Skeletal muscle cell (primary cell): Measurements from ENCODE around the gene LINC00305.

Source experiments
- DNase-seq: peaks from one replicate; pipeline ENCODE4 v3.0.0-alpha.2; 2010; ENCODE audit warnings: low read depth
- H3K4me3 ChIP-seq: 2 replicates; pipeline ENCODE4 v1.5.1; 2011; ENCODE audit warnings: low read depth, mild to moderate bottlenecking, control low read depth, low read length, moderate library complexity

LINC00305 gene

DNA sequence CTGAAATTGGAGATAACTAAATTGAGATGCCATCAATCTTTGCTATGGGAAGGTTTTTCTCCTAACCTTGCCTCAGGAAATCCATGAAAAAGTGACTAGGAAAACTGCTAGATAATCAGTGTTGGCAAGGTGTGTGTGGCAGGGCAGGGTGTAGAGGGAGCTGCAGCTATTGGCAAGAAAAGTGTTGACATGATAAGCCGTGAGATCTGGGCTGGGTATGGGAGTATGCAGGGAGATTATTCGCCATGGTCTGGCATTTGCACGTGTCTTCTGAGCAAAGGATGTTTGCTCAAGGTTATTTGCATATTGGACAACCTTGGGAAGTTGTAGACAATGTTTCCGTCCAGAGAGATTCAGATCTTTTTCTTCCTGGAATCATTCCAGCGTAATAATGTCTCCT lies 104.3 kb downstream of the LINC00305 start:
- no peak for DNase-seq
- H3K4me3 ChIP-seq = no peak overlapping the region

DNA sequence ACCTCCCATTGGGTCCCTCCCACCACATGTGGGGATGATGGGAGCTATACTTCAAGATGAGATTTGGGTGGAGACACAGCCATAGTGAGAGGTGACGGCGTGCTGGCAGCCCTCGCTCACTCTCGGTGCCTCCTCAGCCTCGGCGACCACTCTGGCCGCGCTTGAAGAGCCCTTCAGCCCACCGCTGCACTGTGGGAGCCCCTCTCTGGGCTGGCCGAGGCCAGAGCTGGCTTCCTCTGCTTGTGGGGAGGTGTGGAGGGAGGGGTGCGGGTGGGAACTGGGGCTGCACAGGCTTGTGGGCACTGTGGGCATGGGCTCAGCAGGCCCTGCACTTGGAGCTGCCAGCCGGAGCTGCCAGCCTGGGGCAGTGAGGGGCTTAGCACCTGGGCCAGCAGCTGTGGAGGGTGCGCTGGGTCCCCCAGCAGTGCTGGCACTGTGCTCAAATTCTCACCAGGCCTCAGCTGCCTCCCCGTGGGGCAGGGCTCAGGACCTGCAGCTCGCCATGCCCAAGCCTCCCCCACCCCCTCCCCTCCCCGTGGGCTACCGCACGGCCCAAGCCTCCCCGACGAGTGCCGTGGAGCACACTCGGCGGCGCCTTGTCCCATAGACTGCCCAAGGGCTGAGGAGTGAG lies 106.0 kb downstream of the LINC00305 start:
- no peak for DNase-seq
- no peak overlapping the region for H3K4me3 ChIP-seq

DNA sequence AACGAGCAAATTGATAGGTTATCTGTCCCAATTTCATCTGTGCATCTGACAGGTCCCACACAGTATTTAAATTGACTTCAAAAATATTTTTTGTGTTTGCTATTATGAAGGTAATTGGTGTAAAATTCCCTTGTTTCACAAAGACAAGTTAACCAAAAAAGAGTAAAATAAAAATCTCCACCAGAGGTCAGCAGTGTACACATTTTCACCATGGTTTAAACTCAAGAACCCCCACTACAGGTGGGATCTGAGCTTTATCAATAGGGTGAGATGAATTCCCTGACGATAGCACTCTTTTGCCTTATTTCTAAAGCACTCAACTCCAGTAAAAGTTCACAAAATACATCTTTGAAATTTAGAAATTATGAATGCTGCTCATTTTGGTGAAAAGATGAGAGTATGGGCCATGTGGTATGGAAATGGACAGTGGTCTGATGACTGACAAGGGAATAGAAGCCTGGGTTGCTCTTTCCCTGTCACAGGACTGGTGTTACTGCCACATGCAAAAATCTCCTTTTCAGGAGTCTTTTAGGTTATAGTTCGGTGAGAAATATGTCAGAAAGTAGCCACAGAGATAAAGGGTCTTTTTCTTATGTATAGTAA lies 111.0 kb downstream of the LINC00305 start:
- H3K4me3 ChIP-seq = no peak overlapping the region
- DNase-seq = no peak

DNA sequence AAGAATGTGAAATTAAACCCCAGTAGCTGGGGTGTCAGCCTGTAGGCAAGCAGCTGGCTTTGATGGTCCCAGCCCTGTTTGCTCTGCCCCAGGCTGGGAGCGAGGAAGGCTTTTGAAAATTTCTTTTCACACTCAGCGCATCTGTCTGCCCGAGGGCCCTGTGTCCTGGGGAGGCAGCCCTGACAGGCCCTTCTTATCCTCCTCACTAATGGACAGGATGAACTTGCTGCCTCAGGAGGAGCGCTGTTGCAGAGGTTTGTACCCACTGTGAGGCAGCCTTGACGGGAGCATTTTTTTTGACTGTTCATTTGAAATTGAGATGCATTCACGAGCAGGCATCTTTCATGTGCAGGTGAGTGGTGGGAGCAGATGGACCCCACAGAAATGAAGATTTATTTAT lies 116.6 kb downstream of the LINC00305 start:
- no peak overlapping the region for H3K4me3 ChIP-seq
- DNase-seq = no peak

DNA sequence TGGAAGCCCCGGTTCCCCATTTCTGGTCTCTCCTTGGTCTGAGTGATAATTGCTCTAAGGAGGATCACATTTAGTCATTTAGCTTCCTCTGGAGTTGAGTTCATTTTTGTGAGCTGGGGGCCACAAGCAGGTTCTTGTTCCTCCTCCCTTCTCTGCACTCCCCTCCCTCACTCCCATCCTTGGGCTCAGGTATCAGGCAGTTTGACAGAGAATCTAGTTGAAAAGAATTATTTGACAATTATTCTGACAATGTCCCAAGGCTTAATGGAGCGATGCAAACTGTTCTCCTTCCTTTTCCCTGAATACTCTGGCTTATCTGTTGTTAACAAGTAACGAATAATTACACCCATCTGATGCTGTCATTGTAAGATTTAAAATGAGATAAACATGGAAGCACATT lies 117.5 kb downstream of the LINC00305 start:
- no peak for DNase-seq
- no peak overlapping the region for H3K4me3 ChIP-seq
